Peyer's patch (tissue), 4 donors: ENCODE data around the gene UCP3. TPM values are rescaled to one million over a fixed set of nuclear protein-coding genes. Genes with fewer than 3 reads are reported as not detected.

Source experiments
- DNase-seq, 3 donors: peaks; one replicate each; pipeline ENCODE4 v3.0.0-alpha.2; 2017 to 2019
- H3K27ac ChIP-seq, 4 donors: fragments of 200-600 bp; sonication (generic); one replicate each; pipeline ENCODE4 v1.5.1; 2016 to 2019
- H3K27me3 ChIP-seq, 2 donors: fragments of 200-600 bp; sonication (generic); one replicate each; pipeline ENCODE4 v1.5.1; 2019
- H3K36me3 ChIP-seq, 3 donors: fragments of 200-600 bp; sonication (generic); one replicate each; pipeline ENCODE4 v1.5.1; 2016 to 2019
- H3K4me1 ChIP-seq, 4 donors: fragments of 200-600 bp; sonication (generic); one replicate each; pipeline ENCODE4 v1.5.1; 2016 to 2019
- H3K4me3 ChIP-seq, 4 donors: fragments of 200-600 bp; sonication (generic); 1 replicate in 3 of 4; 2 replicates in 1 of 4; pipeline ENCODE4 v1.5.1; 2016 to 2019; ENCODE audit warnings: mild to moderate bottlenecking in 1 of 4
- H3K9me3 ChIP-seq, 4 donors: fragments of 200-600 bp; sonication (generic); one replicate each; pipeline ENCODE4 v1.5.1; 2016 to 2019; ENCODE audit warnings: mild to moderate bottlenecking in 1 of 4
- CTCF ChIP-seq, 6 experiments: fragments of 450-650 bp in 4 of 6; fragments of 200-600 bp in 2 of 6; sonication (generic) in 1 of 6; IDR thresholded peaks; one replicate each; pipeline ENCODE4 v1.5.1; 2017 to 2019; ENCODE audit warnings: antibody characterized with exemption in 6 of 6, mild to moderate bottlenecking in 3 of 6, moderate library complexity in 1 of 6
- POLR2A ChIP-seq, 2 donors: fragments of 450-650 bp; IDR thresholded peaks; one replicate each; pipeline ENCODE4 v1.5.1; 2017; ENCODE audit warnings: antibody characterized with exemption in 2 of 2, mild to moderate bottlenecking in 2 of 2, moderate library complexity in 2 of 2
- total RNA-seq, 4 donors: library from RNA; depleted of rRNA; stranded (reverse); fragments of >200 nt; gene quantifications; one replicate each; pipeline ENCODE4 v1.1.0, GENCODE V29; 2016

UCP3 gene
- total RNA-seq, 4 donors from 2014 or later: 0.76 to 3.4 (median 2.2) TPM

DNA sequence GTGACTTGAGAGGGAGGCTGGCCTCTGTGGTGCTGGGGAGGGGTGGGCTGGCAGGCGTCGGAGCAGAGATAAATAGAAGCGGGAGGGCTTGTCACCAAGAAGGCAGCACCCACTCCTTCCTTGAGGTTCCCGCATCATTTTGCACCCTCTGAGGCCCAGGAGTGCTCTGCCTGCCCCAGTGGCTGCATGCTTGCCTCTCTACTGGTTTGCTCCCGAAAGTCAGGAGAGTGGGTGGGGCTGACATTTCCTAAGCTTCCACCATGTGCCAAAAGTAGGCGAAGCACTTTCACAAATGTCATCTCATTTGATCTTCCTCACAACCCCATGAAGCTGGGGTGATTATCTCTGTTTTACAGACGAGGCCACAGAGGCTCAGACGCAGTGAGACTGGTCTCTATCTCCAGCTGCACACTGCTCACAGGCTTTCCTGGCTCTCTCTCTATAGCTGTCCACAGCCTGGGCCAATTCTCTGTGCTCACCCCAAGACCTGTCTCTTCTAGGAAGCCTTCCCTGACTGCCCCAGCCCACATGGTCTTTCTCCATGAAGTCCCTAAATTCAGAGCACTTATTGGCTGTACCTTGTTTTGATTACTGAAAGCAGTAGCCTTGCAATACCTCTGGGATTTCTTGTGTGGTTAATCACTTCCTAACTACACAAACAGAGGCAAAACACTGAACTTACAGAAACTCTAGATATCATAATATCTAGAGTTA, 2.6 kb upstream of the UCP3 start:
- Histone ChIP-seq H3K9me3 (no peaks in the 10 kb centered on the region), H3K27ac (peak overlapping the region in 2 of 4 donors; percentile 22 to 39), H3K4me3 (no peak overlapping the region), H3K4me1 (peaks cover 0 to 18% (median 10%) of the 10 kb centered on the region in 4 donors), H3K36me3 (no peaks in the 10 kb centered on the region), H3K27me3 (no peaks in the 10 kb centered on the region)
- no peak for TF ChIP-seq POLR2A (IDR thresholded peaks at IDR 0.05)
- no peak for TF ChIP-seq CTCF (IDR thresholded peaks at IDR 0.05)
- peak in 2 of 3 donors; percentile 35 to 45 for DNase-seq

DNA sequence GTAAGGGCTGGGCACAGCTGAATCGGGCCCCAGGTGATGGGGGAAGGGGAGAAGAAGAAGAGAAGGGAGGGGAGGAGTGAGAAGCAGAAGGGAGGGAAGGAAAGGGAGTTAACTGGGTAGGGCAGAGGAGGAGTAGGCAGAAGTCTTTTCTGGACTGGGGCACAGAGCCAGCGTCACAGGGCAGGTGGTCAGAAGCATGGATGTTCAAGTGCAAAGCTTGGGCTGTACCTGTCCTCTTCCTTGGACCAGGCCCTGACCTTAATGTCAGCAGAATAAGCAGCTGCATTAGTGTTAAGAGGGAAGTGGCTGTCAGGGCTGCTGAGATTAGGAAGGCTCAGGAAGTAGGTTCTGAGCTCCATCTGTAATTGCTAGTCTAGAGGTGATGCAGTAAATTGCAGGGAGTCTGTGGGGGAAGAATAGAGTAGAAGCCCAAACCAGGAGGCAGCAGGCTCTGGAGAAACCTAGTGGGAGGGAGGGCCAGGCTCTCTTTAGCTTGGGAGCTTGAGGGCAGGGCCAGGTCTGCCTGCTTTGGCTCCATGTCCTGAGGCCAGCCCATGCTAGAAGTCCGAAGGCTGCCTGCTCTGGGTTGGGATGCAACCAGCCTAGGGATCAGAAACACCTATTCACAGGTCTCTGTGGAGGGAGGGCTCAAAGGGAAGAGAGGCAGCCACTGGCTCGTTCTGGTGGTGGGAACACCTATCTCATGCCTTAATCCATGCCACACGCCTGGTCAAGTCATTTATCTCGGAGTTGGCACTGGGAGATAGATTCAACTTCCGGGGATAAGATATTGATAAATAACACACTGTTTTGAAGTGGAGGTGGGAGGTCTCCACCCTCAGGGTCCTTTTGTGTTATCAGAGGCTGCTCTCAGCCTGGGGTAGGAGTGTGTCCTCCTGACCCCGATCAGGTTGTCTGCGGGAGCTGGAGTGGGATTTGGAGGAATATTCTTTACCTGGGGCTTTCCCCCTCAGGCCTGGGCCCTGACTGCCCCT, 1.7 kb upstream of the UCP3 start:
- Histone ChIP-seq H3K27me3 (no peaks in the 10 kb centered on the region), H3K4me1 (peaks cover 0 to 18% (median 10%) of the 10 kb centered on the region in 4 donors), H3K9me3 (no peaks in the 10 kb centered on the region), H3K36me3 (no peaks in the 10 kb centered on the region), H3K27ac (peak overlapping the region in 2 of 4 donors; percentile 22 to 39), H3K4me3 (no peak overlapping the region)
- TF ChIP-seq POLR2A (IDR thresholded peaks at IDR 0.05) (no peak), CTCF (IDR thresholded peaks at IDR 0.05) (no peak)
- no peak for DNase-seq

- TF ChIP-seq CTCF (IDR thresholded peaks at IDR 0.05) (no peak), POLR2A (IDR thresholded peaks at IDR 0.05) (no peak)
- no peaks in the 10 kb centered on the region for H3K9me3 ChIP-seq
- no peak overlapping the region for H3K27ac ChIP-seq
- no peaks in the 10 kb centered on the region for H3K27me3 ChIP-seq
- peak in 1 of 3 donors; percentile 14 for DNase-seq
- H3K36me3 ChIP-seq: no peaks in the 10 kb centered on the region
- H3K4me1 ChIP-seq: peaks cover 0 to 18% (median 10%) of the 10 kb centered on the region in 4 donors
- no peak overlapping the region for H3K4me3 ChIP-seq
Measured at GRCh38 chr11:74009675-74010305, 905 bp upstream of the UCP3 start.

DNA sequence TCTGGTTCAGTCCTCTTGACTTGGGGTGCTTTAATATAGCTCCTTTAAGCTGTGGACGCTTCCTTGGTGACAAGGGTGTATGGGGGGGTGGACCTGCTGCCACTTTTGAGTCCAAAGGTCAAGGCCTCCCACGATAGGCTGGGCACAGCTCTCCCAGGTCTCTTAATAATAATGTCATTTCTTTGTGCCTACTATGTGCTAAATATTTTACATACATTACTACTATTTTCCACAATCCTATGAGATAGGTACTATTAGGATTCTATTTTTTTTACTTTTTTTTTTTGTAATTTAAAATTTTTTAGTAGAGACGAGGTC, 304 bp upstream of the UCP3 start:
- no peaks in the 10 kb centered on the region for H3K36me3 ChIP-seq
- H3K27me3 ChIP-seq: no peaks in the 10 kb centered on the region
- peaks cover 0 to 16% (median 10%) of the 10 kb centered on the region in 4 donors for H3K4me1 ChIP-seq
- no peak overlapping the region for H3K27ac ChIP-seq
- TF ChIP-seq CTCF (IDR thresholded peaks at IDR 0.05): no peak
- no peak for DNase-seq
- H3K9me3 ChIP-seq: no peaks in the 10 kb centered on the region
- no peak overlapping the region for H3K4me3 ChIP-seq

GRCh38 chr11:74007691-74008372, 1.1 kb downstream of the UCP3 start:
- Histone ChIP-seq H3K4me3 (no peak overlapping the region), H3K4me1 (peaks cover 0 to 16% (median 10%) of the 10 kb centered on the region in 4 donors), H3K27me3 (no peaks in the 10 kb centered on the region), H3K9me3 (no peaks in the 10 kb centered on the region), H3K36me3 (peaks cover 0 to 4% (median 0%) of the 10 kb centered on the region in 3 donors), H3K27ac (no peak overlapping the region)
- DNase-seq: peak in 1 of 3 donors; percentile 37
- TF ChIP-seq POLR2A (IDR thresholded peaks at IDR 0.05) (no peak), CTCF (IDR thresholded peaks at IDR 0.05) (no peak)
